Chondrocyte (in vitro differentiated cells): ENCODE measurements around the gene CYP21A2. TPM values are rescaled to one million over a fixed set of nuclear protein-coding genes. Genes with fewer than 3 reads are reported as not detected.
"Not testable (repeated sequence)": the region's sequence is repeated elsewhere in the genome, so short reads cannot be mapped to it uniquely, and the experiment has no call there.

Experiments
- DNase-seq: peaks from one replicate; pipeline ENCODE4 v3.0.0; 2021; ENCODE audit warnings: mixed read lengths, low spot score
- H3K27ac Mint-ChIP-seq: one replicate; pipeline ENCODE4 v1.8.0; 2021; ENCODE audit warnings: mild to moderate bottlenecking, moderate library complexity, mixed read lengths; ENCODE audit not compliant: unreplicated experiment
- H3K27me3 Mint-ChIP-seq: 2 replicates; pipeline ENCODE4 v1.8.0; 2021; ENCODE audit warnings: low read depth, mixed read lengths
- H3K36me3 Mint-ChIP-seq: 2 replicates; pipeline ENCODE4 v1.8.0; 2021; ENCODE audit warnings: low read depth, mixed read lengths
- H3K4me1 Mint-ChIP-seq: 2 replicates; pipeline ENCODE4 v1.8.0; 2021; ENCODE audit warnings: low read depth, mild to moderate bottlenecking, mixed read lengths
- H3K4me3 Mint-ChIP-seq: one replicate; pipeline ENCODE4 v1.8.0; 2021; ENCODE audit warnings: mild to moderate bottlenecking, moderate library complexity, mixed read lengths; ENCODE audit not compliant: unreplicated experiment
- H3K9me3 Mint-ChIP-seq: 2 replicates; pipeline ENCODE4 v1.8.0; 2021; ENCODE audit warnings: low read depth, mixed read lengths
- total RNA-seq: library from RNA; stranded (reverse); gene quantifications from 3 replicates; pipeline ENCODE4 v1.2.1, GENCODE V29; 2021
- TF ChIP-seq, protein P1 (sequence below): fragments of 200-600 bp; sonication (generic); IDR thresholded peaks from 2 replicates; pipeline ENCODE4 v1.5.0; 2021; ENCODE audit warnings: antibody characterized with exemption, mild to moderate bottlenecking, moderate library complexity

The CYP21A2 gene
- total RNA-seq, 1 donor from 2014 or later, result 0.30 TPM

GRCh38 chr6:32060966-32061655, 22.9 kb downstream of the CYP21A2 start:
- Mint-ChIP-seq H3K4me3 (no peak overlapping the region), H3K27ac (no peak overlapping the region), H3K9me3 (no peaks in the 10 kb centered on the region), H3K4me1 (no peaks in the 10 kb centered on the region), H3K27me3 (peaks cover 12% of the 10 kb centered on the region), H3K36me3 (peaks cover 2% of the 10 kb centered on the region)
- TF ChIP-seq, protein P1, sequence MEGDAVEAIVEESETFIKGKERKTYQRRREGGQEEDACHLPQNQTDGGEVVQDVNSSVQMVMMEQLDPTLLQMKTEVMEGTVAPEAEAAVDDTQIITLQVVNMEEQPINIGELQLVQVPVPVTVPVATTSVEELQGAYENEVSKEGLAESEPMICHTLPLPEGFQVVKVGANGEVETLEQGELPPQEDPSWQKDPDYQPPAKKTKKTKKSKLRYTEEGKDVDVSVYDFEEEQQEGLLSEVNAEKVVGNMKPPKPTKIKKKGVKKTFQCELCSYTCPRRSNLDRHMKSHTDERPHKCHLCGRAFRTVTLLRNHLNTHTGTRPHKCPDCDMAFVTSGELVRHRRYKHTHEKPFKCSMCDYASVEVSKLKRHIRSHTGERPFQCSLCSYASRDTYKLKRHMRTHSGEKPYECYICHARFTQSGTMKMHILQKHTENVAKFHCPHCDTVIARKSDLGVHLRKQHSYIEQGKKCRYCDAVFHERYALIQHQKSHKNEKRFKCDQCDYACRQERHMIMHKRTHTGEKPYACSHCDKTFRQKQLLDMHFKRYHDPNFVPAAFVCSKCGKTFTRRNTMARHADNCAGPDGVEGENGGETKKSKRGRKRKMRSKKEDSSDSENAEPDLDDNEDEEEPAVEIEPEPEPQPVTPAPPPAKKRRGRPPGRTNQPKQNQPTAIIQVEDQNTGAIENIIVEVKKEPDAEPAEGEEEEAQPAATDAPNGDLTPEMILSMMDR, result no peak
- DNase-seq, result no peak

DNA sequence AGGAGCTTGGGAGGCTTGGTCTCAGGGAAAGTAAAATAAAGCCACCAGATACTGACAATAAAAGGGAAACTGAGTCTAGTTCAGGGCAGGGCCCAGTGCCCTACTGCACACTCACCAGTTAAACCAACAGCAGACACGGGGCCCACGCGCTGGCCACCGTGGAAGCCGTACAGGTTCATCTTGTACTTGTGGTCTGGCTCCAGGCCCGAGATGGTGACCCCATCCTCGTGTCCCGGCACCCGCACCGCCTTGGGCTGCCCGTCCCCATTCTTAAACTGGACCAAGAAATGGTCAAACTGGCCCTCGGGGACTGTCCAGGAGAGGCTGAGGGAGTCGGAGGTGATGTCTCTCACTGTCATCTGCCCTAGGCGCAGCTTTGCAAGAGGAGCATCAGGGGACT, 26.5 kb downstream of the CYP21A2 start:
- no peaks in the 10 kb centered on the region for H3K4me1 Mint-ChIP-seq
- H3K27me3 Mint-ChIP-seq, result peaks cover 7% of the 10 kb centered on the region
- no peak overlapping the region for H3K4me3 Mint-ChIP-seq
- no peaks in the 10 kb centered on the region for H3K36me3 Mint-ChIP-seq
- DNase-seq, result no peak
- TF ChIP-seq, protein P1, result no peak
- H3K9me3 Mint-ChIP-seq, result no peaks in the 10 kb centered on the region
- no peak overlapping the region for H3K27ac Mint-ChIP-seq

- not testable (repeated sequence) for H3K36me3 Mint-ChIP-seq, H3K27ac Mint-ChIP-seq, H3K4me3 Mint-ChIP-seq, H3K9me3 Mint-ChIP-seq, H3K4me1 Mint-ChIP-seq
- peak; percentile 89 for DNase-seq
- H3K27me3 Mint-ChIP-seq, result peaks cover 15% of the 10 kb centered on the region
Observed at GRCh38 chr6:32067521-32067920, 29.3 kb downstream of the CYP21A2 start.

GRCh38 chr6:32068315-32068714, 30.1 kb downstream of the CYP21A2 start:
- H3K36me3 Mint-ChIP-seq, H3K4me1 Mint-ChIP-seq, H3K4me3 Mint-ChIP-seq, H3K9me3 Mint-ChIP-seq, H3K27ac Mint-ChIP-seq: not testable (repeated sequence)
- peaks cover 15% of the 10 kb centered on the region for H3K27me3 Mint-ChIP-seq
- DNase-seq, result peak; percentile 66

DNA sequence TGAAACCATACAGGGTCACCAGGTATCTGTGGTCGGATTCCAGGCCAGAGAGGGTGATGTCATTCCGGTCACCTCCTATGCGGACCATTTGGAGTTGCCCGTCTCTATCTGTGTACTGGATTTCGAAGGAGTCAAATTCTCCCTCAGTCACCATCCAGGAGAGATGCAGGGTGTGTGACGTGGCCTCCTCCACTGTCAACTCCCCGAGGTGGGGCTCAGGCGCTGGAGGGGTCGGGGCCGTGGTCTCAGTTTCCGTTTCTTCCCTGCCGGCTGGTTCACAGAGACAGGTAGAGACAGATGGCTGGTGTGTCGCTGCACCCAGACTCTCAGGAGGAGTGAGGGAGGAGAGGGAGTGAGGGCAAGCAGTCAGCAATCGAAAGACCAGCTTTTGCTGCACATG, 30.7 kb downstream of the CYP21A2 start:
- H3K4me3 Mint-ChIP-seq, result no peak overlapping the region
- TF ChIP-seq, protein P1, result no peak
- no peak overlapping the region for H3K27ac Mint-ChIP-seq
- no peaks in the 10 kb centered on the region for H3K9me3 Mint-ChIP-seq
- H3K36me3 Mint-ChIP-seq, result peaks cover 2% of the 10 kb centered on the region
- peaks cover 15% of the 10 kb centered on the region for H3K27me3 Mint-ChIP-seq
- H3K4me1 Mint-ChIP-seq, result peaks cover 5% of the 10 kb centered on the region
- no peak for DNase-seq

DNA sequence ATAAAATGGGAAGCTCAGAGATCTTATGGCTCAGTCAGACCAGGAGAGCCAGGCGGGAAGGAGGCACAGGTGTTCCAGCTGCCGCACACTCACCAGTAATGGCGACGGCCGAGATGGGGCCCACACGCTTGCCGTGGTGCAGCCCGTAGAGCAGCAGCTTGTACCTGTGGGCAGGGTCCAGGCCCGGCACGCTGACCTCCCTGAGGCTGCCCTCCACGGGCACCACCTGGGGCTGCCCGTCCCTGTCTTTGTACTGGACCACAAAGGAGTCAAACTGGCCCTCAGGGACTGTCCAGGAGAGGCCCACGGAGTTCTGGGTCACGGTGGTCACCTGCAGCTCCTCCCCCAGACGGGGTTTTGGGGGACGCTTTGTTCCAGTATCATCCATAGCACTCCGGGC, 31.2 kb downstream of the CYP21A2 start:
- TF ChIP-seq, protein P1, result no peak
- Mint-ChIP-seq H3K9me3 (no peaks in the 10 kb centered on the region), H3K27me3 (peaks cover 15% of the 10 kb centered on the region), H3K4me3 (no peak overlapping the region), H3K36me3 (peaks cover 2% of the 10 kb centered on the region), H3K27ac (no peak overlapping the region), H3K4me1 (peaks cover 5% of the 10 kb centered on the region)
- DNase-seq, result peak; percentile 90
